GM12878 (cell line): Measurements from ENCODE around the gene TRMT1. TPM values are rescaled to one million over a fixed set of nuclear protein-coding genes. Genes with fewer than 3 reads are reported as not detected.
A peak's percentile ranks its signal among the peaks of the same experiment; 100 is the strongest.

ENCODE experiments used
- ATF7 ChIP-seq: fragments of 450-650 bp; IDR thresholded peaks from 2 replicates; pipeline ENCODE4 v1.6.1; 2016; ENCODE audit warnings: low read depth, mild to moderate bottlenecking
- BACH1 ChIP-seq: fragments of 450-650 bp; IDR thresholded peaks from 2 replicates; pipeline ENCODE4 v1.6.1; 2017; ENCODE audit warnings: mild to moderate bottlenecking, borderline replicate concordance
- CHD2 ChIP-seq: IDR thresholded peaks from 2 replicates; pipeline ENCODE4 v1.6.1; 2011; ENCODE audit warnings: low read depth, low read length, improper control_type of control experiment, borderline replicate concordance
- CHD4 ChIP-seq: fragments of 200-600 bp; sonication (generic); IDR thresholded peaks from 2 replicates; pipeline ENCODE4 v1.6.1; 2016; ENCODE audit warnings: mild to moderate bottlenecking
- EED ChIP-seq: sonication (generic); IDR thresholded peaks from 2 replicates; pipeline ENCODE4 v1.6.1; 2016; ENCODE audit warnings: antibody characterized with exemption, low read depth
- EP300 ChIP-seq, 2 experiments: fragments of 150-350 bp in 1 of 2; IDR thresholded peaks; 2 replicates each; pipeline ENCODE4 v1.6.1; 2011 to 2012; ENCODE audit warnings: low read depth in 2 of 2, low read length in 2 of 2, borderline replicate concordance in 1 of 2, improper control_type of control experiment in 1 of 2, inconsistent platforms in 1 of 2; ENCODE audit not compliant: control insufficient read depth in 1 of 2
- EZH2 ChIP-seq: IDR thresholded peaks from 2 replicates; pipeline ENCODE4 v1.6.1; 2012; ENCODE audit warnings: low read depth, mild to moderate bottlenecking, control low read depth, inconsistent platforms, low read length, borderline replicate concordance; ENCODE audit not compliant: control insufficient read depth
- FOS ChIP-seq: IDR thresholded peaks from 3 replicates; pipeline ENCODE4 v1.6.1; 2011; ENCODE audit warnings: borderline replicate concordance; ENCODE audit not compliant: insufficient read length; ENCODE audit errors: extremely low read depth
- LARP7 ChIP-seq: fragments of 450-650 bp; IDR thresholded peaks from 2 replicates; pipeline ENCODE4 v1.6.1; 2017; ENCODE audit warnings: mild to moderate bottlenecking
- MEF2B ChIP-seq: fragments of 450-650 bp; IDR thresholded peaks from 2 replicates; pipeline ENCODE4 v1.6.1; 2018; ENCODE audit warnings: mild to moderate bottlenecking, moderate library complexity; ENCODE audit not compliant: partially characterized antibody, poor library complexity, severe bottlenecking
- PAX5 ChIP-seq: IDR thresholded peaks from 2 replicates; pipeline ENCODE4 v1.6.1; 2011; ENCODE audit warnings: low read depth, low read length, borderline replicate concordance
- PAX8 ChIP-seq: fragments of 450-650 bp; IDR thresholded peaks from 2 replicates; pipeline ENCODE4 v1.6.1; 2017; ENCODE audit warnings: mild to moderate bottlenecking, moderate library complexity
- POLR2A ChIP-seq: IDR thresholded peaks from 2 replicates; pipeline ENCODE4 v1.6.1; 2011; ENCODE audit warnings: low read depth, mild to moderate bottlenecking, low read length
- RELA ChIP-seq: fragments of 450-650 bp; IDR thresholded peaks from 2 replicates; pipeline ENCODE4 v1.8.0; 2014; ENCODE audit warnings: borderline replicate concordance; ENCODE audit not compliant: partially characterized antibody
- SIN3A ChIP-seq: IDR thresholded peaks from 2 replicates; pipeline ENCODE4 v1.6.1; 2012; ENCODE audit warnings: low read depth, low read length, improper control_type of control experiment
- SREBF1 ChIP-seq: IDR thresholded peaks from 2 replicates; pipeline ENCODE4 v1.6.1; 2012; ENCODE audit warnings: mild to moderate bottlenecking, low read length
- TBL1XR1 ChIP-seq: IDR thresholded peaks from 2 replicates; pipeline ENCODE4 v1.6.1; 2012; ENCODE audit warnings: low read depth, low read length, improper control_type of control experiment
- YY1 ChIP-seq: IDR thresholded peaks from 2 replicates; pipeline ENCODE4 v1.6.1; 2011; ENCODE audit warnings: low read depth, mild to moderate bottlenecking, low read length
- ZNF274 ChIP-seq: IDR thresholded peaks from one replicate; pipeline ENCODE4 v1.8.0; 2011; ENCODE audit not compliant: insufficient read length, insufficient read depth
- ZNF622 ChIP-seq: fragments of 450-650 bp; IDR thresholded peaks from 2 replicates; pipeline ENCODE4 v1.6.1; 2017; ENCODE audit warnings: mild to moderate bottlenecking, inconsistent platforms
- ZSCAN29 ChIP-seq: fragments of 450-650 bp; IDR thresholded peaks from 2 replicates; pipeline ENCODE4 v1.6.1; 2017; ENCODE audit warnings: mild to moderate bottlenecking, moderate library complexity
- polyA plus RNA-seq, 11 experiments: library from polyadenylated mRNA; depleted of rRNA in 4 of 11; unstranded in 6 of 11; stranded (reverse) in 5 of 11; fragments of >200 nt; fragmentation: Nextera tagmentation in 4 of 11; fragmentation: Illumina TruSeq in 1 of 11; extraction: Ambion mirVana in 4 of 11; extraction: Trizol in 1 of 11; gene quantifications; 1 replicate in 1 of 11; 2 replicates in 10 of 11; pipeline versions ENCODE4 v1.2.1 to v1.2.3, GENCODE V29; 2011 to 2016; ENCODE audit warnings: inconsistent platforms in 2 of 11, missing spikeins in 2 of 11, low read depth in 1 of 11
- total RNA-seq, 4 experiments: library from RNA; depleted of rRNA in 3 of 4; stranded (reverse); fragments of >200 nt in 3 of 4; fragmentation: Illumina TruSeq in 1 of 4; extraction: Trizol in 1 of 4; gene quantifications; 2 replicates each; pipeline versions ENCODE4 v1.2.1 to v1.2.3, GENCODE V29; 2013 to 2021
- TF ChIP-seq, protein P1 (sequence below): IDR thresholded peaks from 2 replicates; pipeline ENCODE4 v1.6.1; 2012; ENCODE audit warnings: low read depth, low read length, improper control_type of control experiment
- TF ChIP-seq, protein P2 (sequence below): fragments of 450-650 bp; IDR thresholded peaks from 2 replicates; pipeline ENCODE4 v1.6.1; 2017; ENCODE audit warnings: antibody characterized with exemption, mild to moderate bottlenecking, moderate library complexity
- TF ChIP-seq, protein P3 (sequence below): IDR thresholded peaks from 2 replicates; pipeline ENCODE4 v1.6.1; 2011; ENCODE audit warnings: mild to moderate bottlenecking, low read depth, low read length, moderate library complexity; ENCODE audit not compliant: insufficient replicate concordance
- TF ChIP-seq, protein P4 (sequence below): fragments of 150-350 bp; IDR thresholded peaks from 2 replicates; pipeline ENCODE4 v1.6.1; 2014; ENCODE audit warnings: mild to moderate bottlenecking, low read depth, low read length
- TF ChIP-seq, protein P5 (sequence below): fragments of 450-650 bp; IDR thresholded peaks from 2 replicates; pipeline ENCODE4 v1.6.1; 2016; ENCODE audit warnings: mild to moderate bottlenecking

Gene TRMT1
- total and polyA plus RNA-seq, 10 of the 15 experiments (the other 5 are each of a cell fraction or from before 2014, with no cell fraction given) = 3.4 to 68.8 (median 34.8) TPM

DNA sequence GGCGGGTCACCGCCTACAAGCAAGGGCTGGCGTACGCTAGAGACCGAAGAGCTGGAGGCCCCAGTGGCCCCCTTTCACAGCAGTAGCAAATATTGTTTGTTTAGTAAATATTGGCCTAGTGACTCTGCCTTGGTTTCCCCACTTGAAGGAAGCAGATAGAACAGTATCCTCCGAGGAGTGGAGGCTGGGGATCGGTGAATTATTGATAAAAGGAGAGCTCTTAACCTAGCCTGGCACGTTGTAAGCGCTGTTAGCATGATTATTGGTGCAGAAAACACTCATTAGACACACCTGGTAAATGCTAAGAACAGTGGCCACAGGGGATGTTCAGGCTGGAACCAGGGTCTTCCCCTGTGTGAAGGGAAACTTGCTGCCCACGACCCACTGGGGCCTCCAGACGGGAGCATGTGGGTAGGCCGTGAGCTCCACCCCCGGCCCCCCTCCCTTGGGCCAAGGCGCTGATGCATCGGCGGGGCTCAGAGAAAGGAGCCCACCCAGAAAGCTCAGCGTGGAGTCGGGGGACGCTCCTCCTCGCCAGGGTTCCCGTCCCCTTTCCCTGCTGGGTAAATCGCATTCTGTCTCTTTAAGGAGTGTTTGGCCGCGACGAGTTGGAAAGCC, 35.9 kb upstream of the TRMT1 start (continued):
- peak; percentile 50 for TF ChIP-seq EED
- no peak for TF ChIP-seq RELA
- no peak for TF ChIP-seq BACH1
- peak; percentile 62 for TF ChIP-seq MEF2B
- TF ChIP-seq EZH2 = no peak
- no peak for TF ChIP-seq SREBF1
- no peak; the same call in 1 of the 2 replicates for TF ChIP-seq PAX5
- no peak for TF ChIP-seq LARP7
- TF ChIP-seq ZNF622 = no peak
- TF ChIP-seq, protein P1, sequence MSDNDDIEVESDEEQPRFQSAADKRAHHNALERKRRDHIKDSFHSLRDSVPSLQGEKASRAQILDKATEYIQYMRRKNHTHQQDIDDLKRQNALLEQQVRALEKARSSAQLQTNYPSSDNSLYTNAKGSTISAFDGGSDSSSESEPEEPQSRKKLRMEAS = no peak
- no peak for TF ChIP-seq SIN3A
- TF ChIP-seq FOS = no peak
- no peak for TF ChIP-seq POLR2A
- TF ChIP-seq, protein P2, sequence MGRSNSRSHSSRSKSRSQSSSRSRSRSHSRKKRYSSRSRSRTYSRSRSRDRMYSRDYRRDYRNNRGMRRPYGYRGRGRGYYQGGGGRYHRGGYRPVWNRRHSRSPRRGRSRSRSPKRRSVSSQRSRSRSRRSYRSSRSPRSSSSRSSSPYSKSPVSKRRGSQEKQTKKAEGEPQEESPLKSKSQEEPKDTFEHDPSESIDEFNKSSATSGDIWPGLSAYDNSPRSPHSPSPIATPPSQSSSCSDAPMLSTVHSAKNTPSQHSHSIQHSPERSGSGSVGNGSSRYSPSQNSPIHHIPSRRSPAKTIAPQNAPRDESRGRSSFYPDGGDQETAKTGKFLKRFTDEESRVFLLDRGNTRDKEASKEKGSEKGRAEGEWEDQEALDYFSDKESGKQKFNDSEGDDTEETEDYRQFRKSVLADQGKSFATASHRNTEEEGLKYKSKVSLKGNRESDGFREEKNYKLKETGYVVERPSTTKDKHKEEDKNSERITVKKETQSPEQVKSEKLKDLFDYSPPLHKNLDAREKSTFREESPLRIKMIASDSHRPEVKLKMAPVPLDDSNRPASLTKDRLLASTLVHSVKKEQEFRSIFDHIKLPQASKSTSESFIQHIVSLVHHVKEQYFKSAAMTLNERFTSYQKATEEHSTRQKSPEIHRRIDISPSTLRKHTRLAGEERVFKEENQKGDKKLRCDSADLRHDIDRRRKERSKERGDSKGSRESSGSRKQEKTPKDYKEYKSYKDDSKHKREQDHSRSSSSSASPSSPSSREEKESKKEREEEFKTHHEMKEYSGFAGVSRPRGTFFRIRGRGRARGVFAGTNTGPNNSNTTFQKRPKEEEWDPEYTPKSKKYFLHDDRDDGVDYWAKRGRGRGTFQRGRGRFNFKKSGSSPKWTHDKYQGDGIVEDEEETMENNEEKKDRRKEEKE = no peak
- no peak for TF ChIP-seq YY1
- no peak for TF ChIP-seq CHD2
- no peak for TF ChIP-seq CHD4
- TF ChIP-seq ZSCAN29 = no peak
- peak in 1 of 2 experiments; percentile 47; a peak in 1 of 4 replicates for TF ChIP-seq EP300 (IDR thresholded peaks at IDR 0.05; ENCODE audit: borderline replicate concordance in 1 of 2, control insufficient read depth in 1 of 2, low read depth in 2 of 2, low read length in 2 of 2)
- TF ChIP-seq ZNF274 = no peak
- TF ChIP-seq, protein P3, sequence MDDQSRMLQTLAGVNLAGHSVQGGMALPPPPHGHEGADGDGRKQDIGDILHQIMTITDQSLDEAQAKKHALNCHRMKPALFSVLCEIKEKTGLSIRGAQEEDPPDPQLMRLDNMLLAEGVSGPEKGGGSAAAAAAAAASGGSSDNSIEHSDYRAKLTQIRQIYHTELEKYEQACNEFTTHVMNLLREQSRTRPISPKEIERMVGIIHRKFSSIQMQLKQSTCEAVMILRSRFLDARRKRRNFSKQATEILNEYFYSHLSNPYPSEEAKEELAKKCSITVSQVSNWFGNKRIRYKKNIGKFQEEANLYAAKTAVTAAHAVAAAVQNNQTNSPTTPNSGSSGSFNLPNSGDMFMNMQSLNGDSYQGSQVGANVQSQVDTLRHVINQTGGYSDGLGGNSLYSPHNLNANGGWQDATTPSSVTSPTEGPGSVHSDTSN = no peak
- no peak for TF ChIP-seq TBL1XR1
- no peak for TF ChIP-seq PAX8
- no peak for TF ChIP-seq ATF7
- TF ChIP-seq, protein P4, sequence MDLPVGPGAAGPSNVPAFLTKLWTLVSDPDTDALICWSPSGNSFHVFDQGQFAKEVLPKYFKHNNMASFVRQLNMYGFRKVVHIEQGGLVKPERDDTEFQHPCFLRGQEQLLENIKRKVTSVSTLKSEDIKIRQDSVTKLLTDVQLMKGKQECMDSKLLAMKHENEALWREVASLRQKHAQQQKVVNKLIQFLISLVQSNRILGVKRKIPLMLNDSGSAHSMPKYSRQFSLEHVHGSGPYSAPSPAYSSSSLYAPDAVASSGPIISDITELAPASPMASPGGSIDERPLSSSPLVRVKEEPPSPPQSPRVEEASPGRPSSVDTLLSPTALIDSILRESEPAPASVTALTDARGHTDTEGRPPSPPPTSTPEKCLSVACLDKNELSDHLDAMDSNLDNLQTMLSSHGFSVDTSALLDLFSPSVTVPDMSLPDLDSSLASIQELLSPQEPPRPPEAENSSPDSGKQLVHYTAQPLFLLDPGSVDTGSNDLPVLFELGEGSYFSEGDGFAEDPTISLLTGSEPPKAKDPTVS = no peak
- TF ChIP-seq, protein P5, sequence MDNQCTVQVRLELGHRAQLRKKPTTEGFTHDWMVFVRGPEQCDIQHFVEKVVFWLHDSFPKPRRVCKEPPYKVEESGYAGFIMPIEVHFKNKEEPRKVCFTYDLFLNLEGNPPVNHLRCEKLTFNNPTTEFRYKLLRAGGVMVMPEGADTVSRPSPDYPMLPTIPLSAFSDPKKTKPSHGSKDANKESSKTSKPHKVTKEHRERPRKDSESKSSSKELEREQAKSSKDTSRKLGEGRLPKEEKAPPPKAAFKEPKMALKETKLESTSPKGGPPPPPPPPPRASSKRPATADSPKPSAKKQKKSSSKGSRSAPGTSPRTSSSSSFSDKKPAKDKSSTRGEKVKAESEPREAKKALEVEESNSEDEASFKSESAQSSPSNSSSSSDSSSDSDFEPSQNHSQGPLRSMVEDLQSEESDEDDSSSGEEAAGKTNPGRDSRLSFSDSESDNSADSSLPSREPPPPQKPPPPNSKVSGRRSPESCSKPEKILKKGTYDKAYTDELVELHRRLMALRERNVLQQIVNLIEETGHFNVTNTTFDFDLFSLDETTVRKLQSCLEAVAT = peak; percentile 73; the same call in 1 of the 2 replicates
